Kidney (tissue), 14 donors: ENCODE measurements around the gene NOS2. TPM values are rescaled to one million over a fixed set of nuclear protein-coding genes. Genes with fewer than 3 reads are reported as not detected.
"Not testable (repeated sequence)": the region's sequence is repeated elsewhere in the genome, so short reads cannot be mapped to it uniquely, and the experiment has no call there.

Experiments
- DNase-seq, 5 donors: peaks; one replicate each; pipeline ENCODE4 v3.0.0-alpha.2; 2013 to 2020
- FAIRE-seq: peaks from 2 replicates; lab custom pipeline; 2012; peaks lifted over from hg19 to GRCh38; lab: Jason Lieb, UNC
- H3K27ac ChIP-seq, 2 donors: one replicate each; pipeline ENCODE4 v1.7.0; 2013; ENCODE audit warnings: low read depth in 2 of 2, low read length in 2 of 2, inconsistent platforms in 1 of 2
- H3K27me3 ChIP-seq: one replicate; pipeline ENCODE4 v1.7.1; 2013; ENCODE audit warnings: low read length, inconsistent platforms; ENCODE audit not compliant: control insufficient read depth, insufficient read depth
- H3K36me3 ChIP-seq, 3 donors: one replicate each; pipeline versions ENCODE4 v1.7.0 to v1.7.1; 2013; ENCODE audit warnings: low read length in 3 of 3, control low read depth in 1 of 3, inconsistent platforms in 1 of 3; ENCODE audit not compliant: insufficient read depth in 3 of 3, control insufficient read depth in 2 of 3
- H3K4me1 ChIP-seq, 3 donors: one replicate each; pipeline versions ENCODE4 v1.7.0 to v1.7.1; 2013; ENCODE audit warnings: low read length in 3 of 3, inconsistent platforms in 1 of 3, low read depth in 1 of 3; ENCODE audit not compliant: control insufficient read depth in 2 of 3, insufficient read depth in 2 of 3
- H3K4me3 ChIP-seq, 3 donors: one replicate each; pipeline versions ENCODE4 v1.7.0 to v1.8.1; 2013; ENCODE audit warnings: low read length in 3 of 3, control low read depth in 1 of 3, inconsistent platforms in 1 of 3
- H3K9ac ChIP-seq, 3 donors: one replicate each; pipeline versions ENCODE4 v1.7.0 to v1.7.1; 2013; ENCODE audit warnings: low read length in 3 of 3, control low read depth in 1 of 3, inconsistent platforms in 1 of 3
- H3K9me3 ChIP-seq, 3 donors: one replicate each; pipeline versions ENCODE4 v1.7.0 to v1.7.1; 2013; ENCODE audit warnings: low read length in 3 of 3, control low read depth in 1 of 3, inconsistent platforms in 1 of 3; ENCODE audit not compliant: control insufficient read depth in 2 of 3, insufficient read depth in 1 of 3
- intact Hi-C: fragments of 100-400 bp; cut with DNase I; formaldehyde crosslinking; loops from one replicate; pipeline ENCODE4 v1.11.1; 2022
- polyA plus RNA-seq: library from polyadenylated mRNA; stranded (reverse); fragments of 350-450 nt; fragmentation: Illumina TruSeq; extraction: RNeasy Lipid Tissue Mini Kit (QIAGEN cat#74804); gene quantifications from one replicate; pipeline ENCODE4 v1.2.3, GENCODE V29; 2014; ENCODE audit warnings: low read depth, low replicate concordance; ENCODE audit not compliant: insufficient read depth
- total RNA-seq: library from RNA; stranded (reverse); fragmentation: NEBNext Ultra II Directional; extraction: Animal tissue kit (Norgen Biotek cat#: 25700); gene quantifications from one replicate; pipeline ENCODE4 v1.2.1, GENCODE V29; 2021
- TF ChIP-seq, protein P1 (sequence below): IDR thresholded peaks from 3 replicates; pipeline ENCODE4 v1.5.1; 2012; ENCODE audit warnings: mild to moderate bottlenecking, moderate library complexity, borderline replicate concordance; ENCODE audit not compliant: insufficient read depth; ENCODE audit errors: extremely low read depth
- donor health status: control.
- donor health status: control.
- donor health status: control.
- donor health status: control.
- donor health status: control.
- donor health status: DM: yes; HTN: yes; CAD: no.
- donor health status: Normal renal cell carcinoma (clear cell type).

NOS2 gene
- total and polyA plus RNA-seq, 2 donors from 2014 or later, result 0.37 to 0.57 TPM

DNA sequence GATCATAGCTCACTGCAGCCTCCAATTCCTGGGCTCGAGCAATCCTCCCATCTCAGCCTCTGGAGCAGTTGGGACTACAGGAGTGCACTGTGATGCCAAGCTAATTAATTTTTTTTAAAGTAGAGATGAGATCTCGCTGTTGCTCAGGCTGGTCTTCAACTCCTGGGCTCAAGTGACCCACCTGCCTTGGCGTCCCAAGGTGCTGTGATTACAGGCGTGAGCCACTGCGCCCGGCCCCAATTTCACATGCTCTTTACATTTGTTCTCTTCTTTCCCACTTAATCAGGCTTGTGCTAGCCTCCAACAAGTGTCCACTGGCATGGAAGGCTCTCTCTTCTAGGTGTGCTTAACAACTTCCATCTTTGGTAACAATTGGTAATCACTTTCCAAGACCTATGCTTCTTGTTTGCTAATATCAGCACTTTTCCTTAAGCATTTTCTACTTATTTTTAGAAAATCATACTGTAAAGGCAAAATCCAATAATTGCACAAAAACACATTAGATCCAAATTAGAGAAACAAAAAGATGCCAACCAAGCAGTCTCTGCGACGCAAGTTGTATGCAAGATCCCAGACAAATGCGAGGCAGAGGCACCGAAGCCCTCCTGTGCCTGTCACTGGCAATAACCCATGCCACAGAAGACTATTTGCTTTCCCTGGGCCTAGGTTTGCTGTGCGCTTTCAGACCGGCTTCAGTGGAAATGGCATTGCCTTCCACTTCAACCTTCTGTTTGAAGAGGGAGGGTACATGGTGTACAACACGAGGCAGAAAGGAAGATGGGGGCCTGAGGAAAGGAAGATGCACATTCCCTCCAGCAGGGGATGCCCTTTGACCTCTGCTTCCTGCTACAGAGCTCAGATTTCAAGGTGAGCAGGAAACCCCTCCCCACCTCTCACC is 52.6 kb downstream of the NOS2 start:
- Histone ChIP-seq H3K9ac (no peak overlapping the region), H3K27ac (no peak overlapping the region), H3K9me3 (no peaks in the 10 kb centered on the region), H3K4me3 (no peak overlapping the region), H3K27me3 (no peaks in the 10 kb centered on the region), H3K36me3 (no peaks in the 10 kb centered on the region), H3K4me1 (no peaks in the 10 kb centered on the region)
- DNase-seq (no peak), FAIRE-seq (no peak)
- intact Hi-C loops, result no loop called here
- TF ChIP-seq, protein P1, sequence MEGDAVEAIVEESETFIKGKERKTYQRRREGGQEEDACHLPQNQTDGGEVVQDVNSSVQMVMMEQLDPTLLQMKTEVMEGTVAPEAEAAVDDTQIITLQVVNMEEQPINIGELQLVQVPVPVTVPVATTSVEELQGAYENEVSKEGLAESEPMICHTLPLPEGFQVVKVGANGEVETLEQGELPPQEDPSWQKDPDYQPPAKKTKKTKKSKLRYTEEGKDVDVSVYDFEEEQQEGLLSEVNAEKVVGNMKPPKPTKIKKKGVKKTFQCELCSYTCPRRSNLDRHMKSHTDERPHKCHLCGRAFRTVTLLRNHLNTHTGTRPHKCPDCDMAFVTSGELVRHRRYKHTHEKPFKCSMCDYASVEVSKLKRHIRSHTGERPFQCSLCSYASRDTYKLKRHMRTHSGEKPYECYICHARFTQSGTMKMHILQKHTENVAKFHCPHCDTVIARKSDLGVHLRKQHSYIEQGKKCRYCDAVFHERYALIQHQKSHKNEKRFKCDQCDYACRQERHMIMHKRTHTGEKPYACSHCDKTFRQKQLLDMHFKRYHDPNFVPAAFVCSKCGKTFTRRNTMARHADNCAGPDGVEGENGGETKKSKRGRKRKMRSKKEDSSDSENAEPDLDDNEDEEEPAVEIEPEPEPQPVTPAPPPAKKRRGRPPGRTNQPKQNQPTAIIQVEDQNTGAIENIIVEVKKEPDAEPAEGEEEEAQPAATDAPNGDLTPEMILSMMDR, result no peak

DNA sequence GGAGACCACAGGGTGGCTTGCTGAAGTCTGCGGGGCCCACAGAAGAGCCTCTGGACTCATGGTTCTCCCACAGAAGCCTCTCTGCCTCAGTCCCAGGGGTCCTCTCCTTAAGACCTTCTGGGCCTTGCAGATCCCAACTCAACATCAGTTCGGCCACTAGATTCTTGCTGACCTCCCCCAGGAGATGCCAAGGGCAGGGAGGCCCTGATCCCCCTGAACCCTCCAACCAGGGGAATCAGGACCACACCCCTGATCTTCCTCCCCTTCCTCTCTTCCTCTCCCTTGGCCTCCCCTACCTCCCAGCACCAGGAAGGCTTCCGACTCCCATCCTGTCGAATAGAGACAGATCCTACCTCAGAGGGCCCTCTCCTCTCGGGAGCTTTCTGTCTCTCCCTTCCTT is 53.4 kb downstream of the NOS2 start:
- no peaks in the 10 kb centered on the region for H3K36me3 ChIP-seq
- intact Hi-C loops, result no loop called here
- DNase-seq (peak in 1 of 5 donors; percentile 31), FAIRE-seq (no peak)
- TF ChIP-seq, protein P1, result no peak
- H3K4me3 ChIP-seq, result no peak overlapping the region
- H3K9ac ChIP-seq, result no peak overlapping the region
- H3K4me1 ChIP-seq, result no peaks in the 10 kb centered on the region
- H3K27me3 ChIP-seq, result no peaks in the 10 kb centered on the region
- no peak overlapping the region for H3K27ac ChIP-seq
- H3K9me3 ChIP-seq, result no peaks in the 10 kb centered on the region

DNA sequence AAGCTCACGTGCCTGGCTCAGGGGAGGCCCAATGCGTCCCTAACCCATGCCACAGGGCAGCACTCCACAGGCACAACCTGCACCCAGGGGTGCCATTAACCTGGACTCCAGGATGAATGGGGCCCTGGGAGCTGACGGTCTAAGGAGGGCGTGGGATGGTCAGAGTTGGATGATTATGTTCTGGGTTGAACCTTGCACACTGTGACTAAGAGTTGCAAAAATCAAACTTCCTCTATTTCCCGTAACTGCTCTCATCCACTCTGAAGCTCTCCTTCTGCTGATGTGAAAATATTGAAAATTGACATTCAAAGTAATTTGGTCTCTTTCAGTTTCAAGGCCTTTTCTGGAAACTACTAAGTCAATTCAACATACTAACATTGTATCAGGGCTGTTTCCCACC is 54.0 kb downstream of the NOS2 start:
- FAIRE-seq, H3K4me1 ChIP-seq, intact Hi-C loops, H3K9ac ChIP-seq, H3K36me3 ChIP-seq, DNase-seq, H3K9me3 ChIP-seq, H3K27me3 ChIP-seq, H3K27ac ChIP-seq, H3K4me3 ChIP-seq: not testable (repeated sequence)

DNA sequence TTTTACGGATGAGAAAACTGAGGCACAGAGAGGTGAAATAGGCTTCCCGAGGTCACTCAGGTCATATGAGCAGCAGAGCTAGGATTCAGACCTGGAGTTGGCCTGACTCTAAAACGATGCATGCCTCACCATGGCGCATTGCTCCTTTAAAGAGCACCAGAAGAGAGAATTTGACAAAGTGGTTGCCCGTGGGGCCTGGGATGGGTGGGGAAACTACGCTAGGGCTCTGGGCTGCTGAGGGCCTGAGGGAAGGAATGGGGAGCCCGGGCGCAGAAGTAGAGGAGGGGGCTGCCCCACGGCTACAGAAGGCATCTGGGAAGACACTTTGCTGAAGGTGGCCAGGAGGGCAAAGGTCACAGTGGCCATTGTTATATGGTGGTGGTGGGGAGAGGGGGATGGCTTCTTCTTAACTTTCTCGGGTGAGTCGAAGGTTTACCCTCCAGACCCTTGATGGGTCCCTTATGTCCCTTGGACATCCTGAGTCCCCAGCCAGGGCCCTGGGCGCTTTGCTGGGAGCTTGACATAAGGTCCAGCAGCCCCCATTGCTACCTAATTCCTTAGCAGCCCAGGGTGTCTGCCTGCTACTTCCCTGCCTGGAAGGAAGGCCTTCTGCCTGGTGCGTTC is 55.0 kb downstream of the NOS2 start:
- H3K9me3 ChIP-seq, H3K27ac ChIP-seq, H3K36me3 ChIP-seq, intact Hi-C loops, FAIRE-seq, H3K9ac ChIP-seq, H3K27me3 ChIP-seq, H3K4me3 ChIP-seq, H3K4me1 ChIP-seq: not testable (repeated sequence)
- DNase-seq, result peak in 1 of 5 donors; percentile 37
